VCaP (cell line): ENCODE results near the gene FZD1.

Experiments
- H3K27ac ChIP-seq: fragments of 450-650 bp; 2 replicates; pipeline ENCODE4 v1.5.1; 2017
- CTCF ChIP-seq: fragments of 450-650 bp; conservative IDR thresholded peaks from 2 replicates; pipeline ENCODE4 v1.5.1; 2017; ENCODE audit warnings: mild to moderate bottlenecking, moderate library complexity

Gene FZD1

GRCh38 chr7:91235211-91235832 lies 28.9 kb upstream of the FZD1 start:
- no peak overlapping the region for H3K27ac ChIP-seq
- no peak for TF ChIP-seq CTCF

- no peak overlapping the region for H3K27ac ChIP-seq
- no peak for TF ChIP-seq CTCF
Measured at GRCh38 chr7:91239171-91239604, 25.0 kb upstream of the FZD1 start.

- H3K27ac ChIP-seq: no peak overlapping the region
- no peak for TF ChIP-seq CTCF
Measured at GRCh38 chr7:91239772-91240171, 24.5 kb upstream of the FZD1 start.

GRCh38 chr7:91240376-91240941 lies 23.8 kb upstream of the FZD1 start:
- no peak for TF ChIP-seq CTCF
- H3K27ac ChIP-seq: no peak overlapping the region

- no peak overlapping the region for H3K27ac ChIP-seq
- no peak for TF ChIP-seq CTCF
Measured at GRCh38 chr7:91242097-91242844, 22.0 kb upstream of the FZD1 start.

GRCh38 chr7:91243591-91244301 lies 20.5 kb upstream of the FZD1 start:
- no peak overlapping the region for H3K27ac ChIP-seq

More at GRCh38 chr7:91243591-91244301, 20.5 kb upstream of the FZD1 start:
- no peak for TF ChIP-seq CTCF
